Upper lobe of left lung (tissue), 6 donors: ENCODE data around the gene FXYD4. TPM values are rescaled to one million over a fixed set of nuclear protein-coding genes. Genes with fewer than 3 reads are reported as not detected.

ENCODE experiments used
- ATAC-seq, 2 donors: fragments of 200-7000 bp; cut with Tn5 transposase; one replicate each; pipeline ENCODE4 v1.9.1; 2022; ENCODE audit warnings: mild to moderate bottlenecking in 2 of 2, moderate library complexity in 2 of 2; ENCODE audit not compliant: low FRiP score in 2 of 2
- DNase-seq, 2 donors: peaks; one replicate each; pipeline ENCODE4 v3.0.0-alpha.2; 2019 to 2020
- H3K27ac ChIP-seq, 4 donors: fragments of 200-600 bp; sonication (generic); one replicate each; pipeline ENCODE4 v1.5.1; 2016 to 2019
- H3K27me3 ChIP-seq, 4 donors: fragments of 200-600 bp; sonication (generic); one replicate each; pipeline ENCODE4 v1.5.1; 2017 to 2019
- H3K36me3 ChIP-seq, 4 donors: fragments of 200-600 bp; sonication (generic); one replicate each; pipeline ENCODE4 v1.5.1; 2016 to 2019
- H3K4me1 ChIP-seq, 4 donors: fragments of 200-600 bp; sonication (generic); one replicate each; pipeline ENCODE4 v1.5.1; 2018 to 2019
- H3K4me3 ChIP-seq, 4 donors: fragments of 200-600 bp; sonication (generic); one replicate each; pipeline ENCODE4 v1.5.1; 2017 to 2019; ENCODE audit warnings: mild to moderate bottlenecking in 2 of 4, moderate library complexity in 1 of 4
- H3K9me3 ChIP-seq, 4 donors: fragments of 200-600 bp; sonication (generic); one replicate each; pipeline ENCODE4 v1.5.1; 2018 to 2019
- CTCF ChIP-seq, 6 experiments: fragments of 450-650 bp in 4 of 6; fragments of 200-600 bp in 2 of 6; sonication (generic) in 2 of 6; IDR thresholded peaks; one replicate each; pipeline ENCODE4 v1.5.1; 2016 to 2019; ENCODE audit warnings: antibody characterized with exemption in 6 of 6
- EP300 ChIP-seq, 4 donors: sonication (generic); formaldehyde crosslinking; IDR thresholded peaks; one replicate each; pipeline ENCODE4 v1.5.1; 2017; ENCODE audit warnings: antibody characterized with exemption in 4 of 4, control low read depth in 2 of 4
- POLR2A ChIP-seq, 4 donors: fragments of 450-650 bp; IDR thresholded peaks; one replicate each; pipeline ENCODE4 v1.5.1; 2016 to 2017; ENCODE audit warnings: antibody characterized with exemption in 4 of 4, mild to moderate bottlenecking in 2 of 4
- POLR2AphosphoS5 ChIP-seq, 2 donors: sonication (generic); formaldehyde crosslinking; IDR thresholded peaks; one replicate each; pipeline ENCODE4 v1.5.1; 2017; ENCODE audit warnings: antibody characterized with exemption in 2 of 2
- WGBS, 2 donors: methylation state at CpG; one replicate each; pipeline ENCODE4 v1.1.5; 2017 to 2018; 5-methylcytosine and 5-hydroxymethylcytosine counted together
- total RNA-seq, 6 donors: library from RNA; depleted of rRNA in 4 of 6; stranded (reverse); fragments of >200 nt in 4 of 6; gene quantifications; one replicate each; pipeline versions ENCODE4 v1.1.0 to v1.2.1, GENCODE V29; 2016 to 2021
- donor health status: DM: no; HTN: no; CAD: no; lungs with moderate emphysema.
- donor health status: DM: no; HTN: yes; CAD: no; lungs with severe emphysema.

Gene FXYD4
- total RNA-seq, 6 donors from 2014 or later: 2.5 to 4.0 (median 2.7) TPM; not detected in 3

DNA sequence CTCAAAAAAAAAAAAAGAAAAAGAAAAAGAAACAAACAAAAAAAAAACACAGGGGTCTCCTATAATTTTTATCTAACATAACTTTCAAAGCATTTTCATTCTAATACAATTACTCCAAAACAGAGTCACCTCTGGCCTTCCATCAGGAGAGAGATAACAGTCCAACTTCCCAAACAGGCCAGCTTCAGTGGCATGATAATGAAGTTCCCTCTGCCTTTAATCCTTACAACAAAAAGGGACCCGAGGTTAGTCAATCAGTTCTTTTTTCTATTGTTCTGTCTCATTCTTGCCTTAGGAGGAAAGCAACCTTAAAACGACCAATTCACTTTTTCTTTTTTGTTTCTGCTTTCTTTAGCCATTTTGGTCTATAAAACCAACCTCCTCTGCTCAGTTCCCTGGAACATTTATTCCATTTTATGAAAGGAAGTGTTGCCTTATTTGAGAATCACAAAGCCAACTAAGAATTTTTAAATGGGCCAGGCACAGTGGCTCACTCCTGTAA, 16.5 kb upstream of the FXYD4 start:
- ATAC-seq (no peak), DNase-seq (no peak)
- no peak overlapping the region for H3K4me3 ChIP-seq
- no peaks in the 10 kb centered on the region for H3K9me3 ChIP-seq
- no peaks in the 10 kb centered on the region for H3K36me3 ChIP-seq
- H3K27ac ChIP-seq: no peak overlapping the region
- peaks cover 0 to 5% (median 0%) of the 10 kb centered on the region in 4 donors for H3K27me3 ChIP-seq
- no peak for TF ChIP-seq EP300 (IDR thresholded peaks at IDR 0.05)
- no peak for TF ChIP-seq POLR2AphosphoS5 (IDR thresholded peaks at IDR 0.05)
- no peak for TF ChIP-seq POLR2A (IDR thresholded peaks at IDR 0.05)
- TF ChIP-seq CTCF (IDR thresholded peaks at IDR 0.05): no peak
- WGBS, 2 donors: 20 to 23% methylated on average over 2 of the region's 2 CpGs
- peaks cover 0 to 8% (median 2%) of the 10 kb centered on the region in 4 donors for H3K4me1 ChIP-seq

DNA sequence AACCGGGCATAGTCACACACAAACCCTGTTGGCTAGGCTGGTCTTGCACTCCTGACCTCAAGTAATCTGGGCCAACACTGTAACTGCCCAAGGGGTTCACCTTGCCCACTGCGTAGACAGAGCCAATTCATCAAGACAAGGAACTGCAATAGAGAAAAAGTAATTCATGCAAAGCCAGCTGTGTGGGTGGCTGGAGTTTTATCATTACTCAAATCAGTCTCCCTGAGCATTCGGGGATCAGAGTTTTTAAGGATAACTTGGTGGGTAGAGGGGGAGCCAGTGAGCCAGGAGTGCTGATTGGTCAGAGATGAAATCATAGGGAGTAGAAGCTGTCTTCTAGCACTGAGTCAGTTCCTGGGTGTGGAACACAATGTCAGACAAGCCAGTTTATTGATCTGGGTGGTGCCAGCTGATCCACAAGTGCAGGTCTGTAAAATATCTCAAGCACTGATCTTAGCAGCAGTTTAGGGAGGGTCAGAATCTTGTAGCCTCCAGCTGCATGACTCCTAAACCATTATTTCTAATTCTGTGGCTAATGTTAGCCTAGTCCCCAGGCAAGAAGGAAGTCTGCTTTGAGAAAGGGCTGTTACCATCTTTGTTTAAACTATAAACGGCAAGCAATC, 15.6 kb upstream of the FXYD4 start:
- Histone ChIP-seq H3K4me1 (peaks cover 0 to 3% (median under 1%) of the 10 kb centered on the region in 4 donors), H3K36me3 (no peaks in the 10 kb centered on the region), H3K27ac (no peak overlapping the region), H3K27me3 (peaks cover 0 to under 1% (median 0%) of the 10 kb centered on the region in 4 donors), H3K4me3 (no peak overlapping the region), H3K9me3 (no peaks in the 10 kb centered on the region)
- ATAC-seq: peak in 1 of 2 donors; percentile 59
- TF ChIP-seq POLR2AphosphoS5 (IDR thresholded peaks at IDR 0.05) (no peak), POLR2A (IDR thresholded peaks at IDR 0.05) (no peak), CTCF (IDR thresholded peaks at IDR 0.05) (no peak), EP300 (IDR thresholded peaks at IDR 0.05) (no peak)
- WGBS, 2 donors: 80 to 84% methylated on average over 4 of the region's 4 CpGs
- DNase-seq: no peak

DNA sequence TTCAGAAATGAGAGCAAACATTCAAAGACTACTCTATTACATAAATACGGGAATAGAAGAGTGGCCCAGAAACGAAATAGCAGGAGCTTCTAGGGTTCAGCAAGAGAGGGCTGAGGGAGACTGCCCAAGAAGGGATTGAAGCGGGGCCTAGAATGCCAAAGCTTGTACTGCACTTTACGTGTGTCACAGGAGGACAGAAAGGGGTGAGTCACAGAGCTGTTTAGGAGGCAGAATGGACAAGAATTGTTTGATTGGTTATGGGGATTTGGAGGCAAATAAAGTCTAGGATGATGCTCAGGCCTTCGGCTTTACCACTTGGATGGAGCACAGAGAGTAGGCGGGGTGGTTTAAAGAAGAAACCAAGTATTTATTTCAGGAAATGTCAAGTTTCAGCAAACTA, 11.3 kb upstream of the FXYD4 start:
- Histone ChIP-seq H3K36me3 (no peaks in the 10 kb centered on the region), H3K9me3 (no peaks in the 10 kb centered on the region), H3K27me3 (no peaks in the 10 kb centered on the region), H3K4me3 (no peak overlapping the region), H3K27ac (no peak overlapping the region), H3K4me1 (peaks cover 3 to 13% (median 10%) of the 10 kb centered on the region in 4 donors)
- ATAC-seq (no peak), DNase-seq (no peak)
- TF ChIP-seq EP300 (IDR thresholded peaks at IDR 0.05) (no peak), POLR2A (IDR thresholded peaks at IDR 0.05) (no peak), POLR2AphosphoS5 (IDR thresholded peaks at IDR 0.05) (no peak), CTCF (IDR thresholded peaks at IDR 0.05) (no peak)
- WGBS, 2 donors: 85 to 88% methylated on average over 6 of the region's 6 CpGs

DNA sequence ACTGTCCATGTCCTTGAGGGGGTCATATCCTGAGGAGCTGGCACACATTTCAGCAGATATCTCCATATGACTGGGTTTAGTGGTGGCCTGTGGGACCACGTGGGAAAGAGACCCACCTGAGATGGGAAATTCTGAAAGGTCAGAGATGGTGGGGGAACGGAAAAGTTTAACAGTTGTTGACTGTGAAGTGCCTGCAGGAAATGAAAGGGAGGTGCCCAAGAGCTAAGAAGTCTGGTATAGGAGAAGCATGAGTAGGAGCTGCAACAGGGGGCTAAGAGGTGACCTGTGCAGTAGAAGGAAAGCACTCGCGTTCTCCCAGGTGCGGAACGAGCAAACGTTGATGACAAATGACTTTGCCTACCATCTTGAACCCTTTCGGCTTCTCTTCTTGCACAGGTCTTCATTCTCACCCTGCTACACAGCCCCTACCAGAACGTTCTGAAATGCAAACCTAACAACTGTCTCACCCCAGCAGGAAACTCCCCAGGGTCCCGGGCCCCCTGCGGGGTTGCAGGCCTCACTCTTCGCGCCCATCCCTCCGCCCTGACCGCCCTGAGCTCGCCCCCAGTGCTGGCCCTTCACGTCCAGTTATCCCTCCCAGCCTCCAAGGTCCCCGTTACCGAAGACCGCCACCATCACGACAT, 9.8 kb upstream of the FXYD4 start:
- peak overlapping the region; percentile 77 to 88 (median 82) for H3K27ac ChIP-seq
- TF ChIP-seq EP300 (IDR thresholded peaks at IDR 0.05) (no peak), CTCF (IDR thresholded peaks at IDR 0.05) (no peak), POLR2A (IDR thresholded peaks at IDR 0.05) (peak in 1 of 4 donors; percentile 31)
- DNase-seq (no peak), ATAC-seq (no peak)
- peaks cover 3 to 13% (median 10%) of the 10 kb centered on the region in 4 donors for H3K4me1 ChIP-seq
- peak overlapping the region; percentile 39 to 68 (median 61) for H3K4me3 ChIP-seq
- H3K9me3 ChIP-seq: no peaks in the 10 kb centered on the region
- 11 to 25% methylated on average over 18 to 21 of the region's 21 CpGs for WGBS, 2 donors
- no peaks in the 10 kb centered on the region for H3K36me3 ChIP-seq
- no peaks in the 10 kb centered on the region for H3K27me3 ChIP-seq
